ENCODE data around the gene METTL26. TPM values are rescaled to one million over a fixed set of nuclear protein-coding genes. Genes with fewer than 3 reads are reported as not detected.

The METTL26 gene
- total and polyA plus RNA-seq, 10 of the 15 experiments (the other 5 are each of a cell fraction or from before 2014, with no cell fraction given): 5.4 to 163 (median 79.3) TPM

DNA sequence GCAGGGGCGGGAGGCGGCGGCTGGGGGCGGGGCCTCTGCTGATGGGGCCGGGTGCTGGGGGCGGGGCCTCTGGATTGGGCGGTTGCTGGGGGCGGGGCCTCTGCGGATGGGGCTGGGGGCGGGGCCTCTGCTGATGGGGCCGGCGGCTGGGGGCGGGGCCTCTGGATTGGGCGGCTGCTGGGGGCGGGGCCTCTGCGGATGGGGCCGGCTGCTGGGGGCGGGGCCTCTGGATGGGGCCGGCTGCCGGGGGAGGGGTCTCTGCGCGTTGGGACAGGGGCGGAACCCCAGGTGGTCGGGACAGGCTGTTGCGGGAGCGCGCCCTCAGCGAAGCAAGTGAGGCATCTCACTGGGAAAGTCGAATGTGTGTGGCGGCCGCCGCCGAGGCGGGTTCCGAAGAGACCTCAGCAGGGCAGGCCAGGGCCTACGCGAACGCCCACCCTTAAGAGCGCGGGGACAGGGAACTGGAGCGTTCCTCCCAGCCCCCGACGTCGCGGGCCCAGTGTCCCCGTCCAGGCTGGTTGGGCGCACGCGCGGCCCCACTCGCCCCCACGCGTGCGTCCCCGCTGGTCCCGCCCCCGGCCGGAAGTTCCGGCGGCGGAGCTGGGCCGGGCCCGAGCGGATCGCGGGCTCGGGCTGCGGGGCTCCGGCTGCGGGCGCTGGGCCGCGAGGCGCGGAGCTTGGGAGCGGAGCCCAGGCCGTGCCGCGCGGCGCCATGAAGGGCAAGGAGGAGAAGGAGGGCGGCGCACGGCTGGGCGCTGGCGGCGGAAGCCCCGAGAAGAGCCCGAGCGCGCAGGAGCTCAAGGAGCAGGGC is 43.9 kb upstream of the METTL26 start, which contains the start of gene STUB1:
STUB1 (plus strand) TSS at position 597 of the 811 bp plus-strand sequence; CDS start at position 713, 116 bp downstream.
- H3K79me2 ChIP-seq (ENCODE audit: control insufficient read depth, insufficient read depth, low read length): peaks cover 24% of the 10 kb centered on the region
- ChIA-PET POLR2A (interaction anchor here (1.0 to 2.0 kb wide), 6 partner anchors 10 to 43 kb away, joined by 3 to 13 read pairs (median 4); partner anchors contain the start of genes RHOT2 and WDR24), RAD21 (ENCODE audit: unreplicated experiment) (interaction anchor here (0.9 kb wide), 2 partner anchors 14 to 41 kb away, joined by 3 read pairs; partner anchors contain the start of gene ANTKMT), SMC1A (ENCODE audit: uncharacterized antibody, unreplicated experiment) (no interaction called here), CTCF (interaction anchor here (1.0 to 1.5 kb wide), 2 partner anchors 10 to 13 kb away, joined by 3 to 4 read pairs; partner anchors contain the start of genes RHOT2 and WDR24)
- peak within 1 kb of the TSS; percentile 98 for H3K4me2 ChIP-seq (ENCODE audit: control insufficient read depth, insufficient read depth)
- peaks cover 15% of the 10 kb centered on the region for H3K4me1 ChIP-seq (ENCODE audit: control insufficient read depth, insufficient read depth, low read length)
- H2AFZ ChIP-seq (ENCODE audit: control insufficient read depth, low read depth, low read length): peak within 1 kb of the TSS; percentile 89
- H4K20me1 ChIP-seq (ENCODE audit: control insufficient read depth, insufficient read depth): peaks cover 6% of the 10 kb centered on the region; the same call in 1 of the 2 replicates
- H3K9me3 ChIP-seq (replicated peaks; ENCODE audit: control insufficient read depth, insufficient read depth, low read length): no peaks in the 10 kb centered on the region
- ATAC-seq: peak; percentile 74
- peaks cover 6 to 7% of the 10 kb centered on the region in 2 experiments; a peak in 2 of 4 replicates for H3K36me3 ChIP-seq (ENCODE audit: control insufficient read depth in 2 of 2, insufficient read depth in 2 of 2, low read length in 1 of 2)
- no peak for DNase-seq (ENCODE audit: low read depth, low spot score)
- in situ Hi-C loops (cut with MboI): no loop called here
- peak within 1 kb of the TSS; percentile 77 for H3K4me3 ChIP-seq
- peak within 1 kb of the TSS; percentile 53 for H3K27ac ChIP-seq (ENCODE audit: control insufficient read depth, insufficient read depth)
- peak; percentile 57 for FAIRE-seq
- WGBS (ENCODE audit: insufficient coverage, insufficient replicate concordance, low lambda C conversion rate, missing lambda C conversion rate): 4% methylated on average over 31 of the region's 91 CpGs
- no TSS peak for BruUV-seq (replicated peaks)
- no peaks in the 10 kb centered on the region for H3K27me3 ChIP-seq (replicated peaks in 1 of 2; ENCODE audit: control insufficient read depth in 2 of 2, insufficient read depth in 2 of 2, low read length in 1 of 2)
- intact Hi-C loops (cut with micrococcal nuclease; ENCODE audit: unreplicated experiment): loop anchor here (5.0 kb wide), 1 partner anchor 43 kb away; the partner anchor contains the start of gene METTL26
- H3K9ac ChIP-seq (ENCODE audit: control insufficient read depth, insufficient read depth, low read length): peak within 1 kb of the TSS; percentile 88
- no peak for TF ChIP-seq MTA3 (IDR thresholded peaks at IDR 0.05; ENCODE audit: borderline replicate concordance, low read length)
- peak; percentile 34 for TF ChIP-seq KLF5 (IDR thresholded peaks at IDR 0.05; ENCODE audit: partially characterized antibody)
- TF ChIP-seq EGR1 (IDR thresholded peaks at IDR 0.05; ENCODE audit: borderline replicate concordance in 1 of 2, low read depth in 2 of 2, low read length in 2 of 2): peak in 1 of 2 experiments; percentile 82; a peak in 2 of 3 replicates
- TF ChIP-seq FOXK2 (IDR thresholded peaks at IDR 0.05): no peak
- no peak for TF ChIP-seq IRF3 (IDR thresholded peaks at IDR 0.05)
- no peak for TF ChIP-seq JUND (IDR thresholded peaks at IDR 0.05; ENCODE audit: low read depth, low read length)
- TF ChIP-seq ZBED1 (IDR thresholded peaks at IDR 0.05; ENCODE audit: borderline replicate concordance): no peak
- TF ChIP-seq MXI1 (IDR thresholded peaks at IDR 0.05; ENCODE audit: low read depth, low read length): peak; percentile 56; the same call in 1 of the 2 replicates
- TF ChIP-seq IRF4 (IDR thresholded peaks at IDR 0.05; ENCODE audit: low read depth, low read length): no peak
- TF ChIP-seq, protein P1, sequence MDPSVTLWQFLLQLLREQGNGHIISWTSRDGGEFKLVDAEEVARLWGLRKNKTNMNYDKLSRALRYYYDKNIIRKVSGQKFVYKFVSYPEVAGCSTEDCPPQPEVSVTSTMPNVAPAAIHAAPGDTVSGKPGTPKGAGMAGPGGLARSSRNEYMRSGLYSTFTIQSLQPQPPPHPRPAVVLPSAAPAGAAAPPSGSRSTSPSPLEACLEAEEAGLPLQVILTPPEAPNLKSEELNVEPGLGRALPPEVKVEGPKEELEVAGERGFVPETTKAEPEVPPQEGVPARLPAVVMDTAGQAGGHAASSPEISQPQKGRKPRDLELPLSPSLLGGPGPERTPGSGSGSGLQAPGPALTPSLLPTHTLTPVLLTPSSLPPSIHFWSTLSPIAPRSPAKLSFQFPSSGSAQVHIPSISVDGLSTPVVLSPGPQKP (IDR thresholded peaks at IDR 0.05; ENCODE audit: low read depth, low read length): peak; percentile 67; the same call in 1 of the 2 replicates
- TF ChIP-seq KAT2A (conservative IDR thresholded peaks at IDR 0.05; ENCODE audit: control insufficient read depth, low read depth, low read length): no peak
- TF ChIP-seq RAD21 (IDR thresholded peaks at IDR 0.05; ENCODE audit: insufficient read depth, low read depth, low read length): no peak
- TF ChIP-seq IKZF1 (conservative IDR thresholded peaks at IDR 0.05): peak; percentile 96
- TF ChIP-seq TCF12 (IDR thresholded peaks at IDR 0.05; ENCODE audit: low read depth, low read length): peak; percentile 28; the same call in 1 of the 2 replicates
- TF ChIP-seq, protein P2, sequence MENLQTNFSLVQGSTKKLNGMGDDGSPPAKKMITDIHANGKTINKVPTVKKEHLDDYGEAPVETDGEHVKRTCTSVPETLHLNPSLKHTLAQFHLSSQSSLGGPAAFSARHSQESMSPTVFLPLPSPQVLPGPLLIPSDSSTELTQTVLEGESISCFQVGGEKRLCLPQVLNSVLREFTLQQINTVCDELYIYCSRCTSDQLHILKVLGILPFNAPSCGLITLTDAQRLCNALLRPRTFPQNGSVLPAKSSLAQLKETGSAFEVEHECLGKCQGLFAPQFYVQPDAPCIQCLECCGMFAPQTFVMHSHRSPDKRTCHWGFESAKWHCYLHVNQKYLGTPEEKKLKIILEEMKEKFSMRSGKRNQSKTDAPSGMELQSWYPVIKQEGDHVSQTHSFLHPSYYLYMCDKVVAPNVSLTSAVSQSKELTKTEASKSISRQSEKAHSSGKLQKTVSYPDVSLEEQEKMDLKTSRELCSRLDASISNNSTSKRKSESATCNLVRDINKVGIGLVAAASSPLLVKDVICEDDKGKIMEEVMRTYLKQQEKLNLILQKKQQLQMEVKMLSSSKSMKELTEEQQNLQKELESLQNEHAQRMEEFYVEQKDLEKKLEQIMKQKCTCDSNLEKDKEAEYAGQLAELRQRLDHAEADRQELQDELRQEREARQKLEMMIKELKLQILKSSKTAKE (IDR thresholded peaks at IDR 0.05; ENCODE audit: low read depth, poor library complexity, severe bottlenecking): no peak
- peak; percentile 94 for TF ChIP-seq GATAD2B (conservative IDR thresholded peaks at IDR 0.05; ENCODE audit: low read depth)
- TF ChIP-seq KDM1A (IDR thresholded peaks at IDR 0.05; ENCODE audit: borderline replicate concordance): no peak
- TF ChIP-seq POU2F2 (IDR thresholded peaks at IDR 0.05; ENCODE audit: borderline replicate concordance, low read depth, low read length): peak; percentile 32; the same call in 1 of the 3 replicates
- TF ChIP-seq NFYB (IDR thresholded peaks at IDR 0.05; ENCODE audit: insufficient read depth, low read depth, low read length): no peak
- TF ChIP-seq ZNF622 (IDR thresholded peaks at IDR 0.05): no peak

All from GM12878 (cell line).